OCI-LY1 (cell line): ENCODE results near the gene CNTN6.

Experiments
- H2AFZ ChIP-seq: fragments of 200-600 bp; sonication (generic), shearing (Covaris generic); 2 replicates; pipeline ENCODE4 v1.6.0; 2014; ENCODE audit warnings: antibody characterized with exemption, mild to moderate bottlenecking, low read length
- H3F3A ChIP-seq: fragments of 200-600 bp; sonication (generic), shearing (Covaris generic); 2 replicates; pipeline ENCODE4 v1.6.0; 2014; ENCODE audit warnings: mild to moderate bottlenecking, antibody characterized with exemption, low read length, moderate library complexity; ENCODE audit not compliant: insufficient read depth
- H3K27ac ChIP-seq: fragments of 200-600 bp; sonication (generic); 2 replicates; pipeline ENCODE4 v1.5.1; 2014; ENCODE audit warnings: low read length, mixed run types, mild to moderate bottlenecking, low read depth; ENCODE audit not compliant: poor library complexity, severe bottlenecking
- H3K27me3 ChIP-seq: fragments of 200-600 bp; sonication (generic); 2 replicates; pipeline ENCODE4 v1.6.0; 2014; ENCODE audit warnings: antibody characterized with exemption, mild to moderate bottlenecking, low read length, moderate library complexity; ENCODE audit not compliant: insufficient read depth
- H3K36me3 ChIP-seq: fragments of 200-600 bp; sonication (generic); 2 replicates; pipeline ENCODE4 v1.6.1; 2014; ENCODE audit warnings: mild to moderate bottlenecking, antibody characterized with exemption, low read length, moderate library complexity, mixed read lengths; ENCODE audit not compliant: insufficient read depth
- H3K4me1 ChIP-seq: fragments of 200-600 bp; sonication (generic); 2 replicates; pipeline ENCODE4 v1.5.1; 2014; ENCODE audit warnings: mild to moderate bottlenecking, low read length, moderate library complexity; ENCODE audit not compliant: insufficient read depth, severe bottlenecking
- H3K4me2 ChIP-seq: fragments of 200-600 bp; sonication (generic), shearing (Covaris generic); 2 replicates; pipeline ENCODE4 v1.6.1; 2014; ENCODE audit warnings: low read length
- H3K4me3 ChIP-seq: fragments of 200-600 bp; sonication (generic); 2 replicates; pipeline ENCODE4 v1.5.1; 2014; ENCODE audit warnings: low read length, low read depth, mild to moderate bottlenecking, mixed read lengths; ENCODE audit not compliant: poor library complexity, severe bottlenecking
- H3K79me2 ChIP-seq: fragments of 200-600 bp; shearing (Covaris generic); 2 replicates; pipeline ENCODE4 v1.6.1; 2016; ENCODE audit warnings: mixed run types, low read length, mixed read lengths; ENCODE audit not compliant: insufficient read depth
- H3K9ac ChIP-seq: fragments of 200-600 bp; sonication (generic), shearing (Covaris generic); 2 replicates; pipeline ENCODE4 v1.6.1; 2014; ENCODE audit warnings: mild to moderate bottlenecking, low read length, mixed read lengths
- H3K9me2 ChIP-seq: fragments of 200-600 bp; sonication (generic), shearing (Covaris generic); 2 replicates; pipeline ENCODE4 v1.6.1; 2014; ENCODE audit warnings: low read depth, mild to moderate bottlenecking, low read length, mixed read lengths
- H3K9me3 ChIP-seq: fragments of 200-600 bp; shearing (Covaris generic); 2 replicates; pipeline ENCODE4 v1.6.1; 2014; ENCODE audit warnings: low read length, mixed read lengths
- H4K20me1 ChIP-seq: fragments of 200-600 bp; sonication (generic), shearing (Covaris generic); 2 replicates; pipeline ENCODE4 v1.6.0; 2016; ENCODE audit warnings: mild to moderate bottlenecking, low read length; ENCODE audit not compliant: insufficient read depth
- EZH2 ChIP-seq: fragments of 200-600 bp; sonication (generic), shearing (Covaris generic); IDR thresholded peaks from 2 replicates; pipeline ENCODE4 v1.8.0; 2017; ENCODE audit warnings: borderline replicate concordance, mixed run types, mild to moderate bottlenecking, antibody characterized with exemption, low read length, moderate library complexity, mixed read lengths
- TF ChIP-seq, protein P1 (sequence below): fragments of 200-600 bp; sonication (generic), shearing (Covaris generic); IDR thresholded peaks from 2 replicates; pipeline ENCODE4 v1.5.1; 2017; ENCODE audit warnings: mild to moderate bottlenecking, antibody characterized with exemption, low read length, moderate library complexity, mixed read lengths

The CNTN6 gene

GRCh38 chr3:1404270-1404962 lies 311.6 kb downstream of the CNTN6 start:
- H3K27ac ChIP-seq, result no peak overlapping the region
- no peaks in the 10 kb centered on the region for H4K20me1 ChIP-seq
- H3K4me3 ChIP-seq, result no peak overlapping the region
- no peak for TF ChIP-seq EZH2
- TF ChIP-seq, protein P1, sequence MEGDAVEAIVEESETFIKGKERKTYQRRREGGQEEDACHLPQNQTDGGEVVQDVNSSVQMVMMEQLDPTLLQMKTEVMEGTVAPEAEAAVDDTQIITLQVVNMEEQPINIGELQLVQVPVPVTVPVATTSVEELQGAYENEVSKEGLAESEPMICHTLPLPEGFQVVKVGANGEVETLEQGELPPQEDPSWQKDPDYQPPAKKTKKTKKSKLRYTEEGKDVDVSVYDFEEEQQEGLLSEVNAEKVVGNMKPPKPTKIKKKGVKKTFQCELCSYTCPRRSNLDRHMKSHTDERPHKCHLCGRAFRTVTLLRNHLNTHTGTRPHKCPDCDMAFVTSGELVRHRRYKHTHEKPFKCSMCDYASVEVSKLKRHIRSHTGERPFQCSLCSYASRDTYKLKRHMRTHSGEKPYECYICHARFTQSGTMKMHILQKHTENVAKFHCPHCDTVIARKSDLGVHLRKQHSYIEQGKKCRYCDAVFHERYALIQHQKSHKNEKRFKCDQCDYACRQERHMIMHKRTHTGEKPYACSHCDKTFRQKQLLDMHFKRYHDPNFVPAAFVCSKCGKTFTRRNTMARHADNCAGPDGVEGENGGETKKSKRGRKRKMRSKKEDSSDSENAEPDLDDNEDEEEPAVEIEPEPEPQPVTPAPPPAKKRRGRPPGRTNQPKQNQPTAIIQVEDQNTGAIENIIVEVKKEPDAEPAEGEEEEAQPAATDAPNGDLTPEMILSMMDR, result no peak
- H3K79me2 ChIP-seq, result no peaks in the 10 kb centered on the region
- no peaks in the 10 kb centered on the region for H3K36me3 ChIP-seq
- no peaks in the 10 kb centered on the region for H3K9me3 ChIP-seq
- H3F3A ChIP-seq, result no peaks in the 10 kb centered on the region
- no peak overlapping the region for H3K4me2 ChIP-seq
- no peaks in the 10 kb centered on the region for H3K9me2 ChIP-seq
- H3K4me1 ChIP-seq, result no peaks in the 10 kb centered on the region
- H2AFZ ChIP-seq, result no peak overlapping the region
- no peak overlapping the region for H3K9ac ChIP-seq
- H3K27me3 ChIP-seq, result no peaks in the 10 kb centered on the region

DNA sequence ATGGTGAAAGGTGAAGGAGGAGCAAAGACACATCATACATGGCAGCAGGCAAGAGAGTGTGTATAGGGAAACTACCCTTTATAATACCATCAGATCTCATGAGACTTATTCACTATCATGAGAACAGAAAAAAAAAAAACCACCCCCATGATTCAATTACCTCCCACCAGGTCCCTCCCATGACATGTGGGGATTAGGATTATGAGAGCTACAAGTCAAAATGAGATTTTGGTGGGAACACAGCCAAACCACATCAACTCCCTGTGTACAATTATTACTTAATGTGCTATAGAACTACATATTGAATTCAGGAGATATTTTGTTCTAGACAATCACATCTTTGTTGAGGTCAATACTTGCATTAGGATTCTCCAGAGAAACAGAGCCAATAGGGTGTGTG lies 313.4 kb downstream of the CNTN6 start:
- H3K9me2 ChIP-seq, result no peaks in the 10 kb centered on the region
- TF ChIP-seq, protein P1, result no peak
- no peak for TF ChIP-seq EZH2
- H3K79me2 ChIP-seq, result no peaks in the 10 kb centered on the region
- no peaks in the 10 kb centered on the region for H3K9me3 ChIP-seq
- H3K9ac ChIP-seq, result no peak overlapping the region
- no peak overlapping the region for H2AFZ ChIP-seq
- H3K36me3 ChIP-seq, result no peaks in the 10 kb centered on the region
- no peak overlapping the region for H3K4me3 ChIP-seq
- H3K4me2 ChIP-seq, result no peak overlapping the region
- H3K27me3 ChIP-seq, result no peaks in the 10 kb centered on the region
- no peaks in the 10 kb centered on the region for H4K20me1 ChIP-seq
- H3F3A ChIP-seq, result no peaks in the 10 kb centered on the region
- H3K4me1 ChIP-seq, result no peaks in the 10 kb centered on the region
- H3K27ac ChIP-seq, result no peak overlapping the region

- no peaks in the 10 kb centered on the region for H3K27me3 ChIP-seq
- no peaks in the 10 kb centered on the region for H3K4me1 ChIP-seq
- H3K27ac ChIP-seq, result no peak overlapping the region
- TF ChIP-seq, protein P1, result no peak
- no peak for TF ChIP-seq EZH2
- H2AFZ ChIP-seq, result no peak overlapping the region
- no peaks in the 10 kb centered on the region for H3K9me2 ChIP-seq
- no peak overlapping the region for H3K4me2 ChIP-seq
- H3F3A ChIP-seq, result no peaks in the 10 kb centered on the region
- no peaks in the 10 kb centered on the region for H3K9me3 ChIP-seq
- no peaks in the 10 kb centered on the region for H4K20me1 ChIP-seq
- H3K9ac ChIP-seq, result no peak overlapping the region
- H3K36me3 ChIP-seq, result no peaks in the 10 kb centered on the region
- H3K79me2 ChIP-seq, result no peaks in the 10 kb centered on the region
- no peak overlapping the region for H3K4me3 ChIP-seq
These were observed 328.8 kb downstream of the CNTN6 start for GRCh38 chr3:1421577-1421976.
